GM23248 (cell line): ENCODE results near the gene PTPN20.

Experiments used
- EZH2 ChIP-seq: fragments of 200-600 bp; sonication (generic); IDR thresholded peaks from 2 replicates; pipeline ENCODE4 v1.6.1; 2018; ENCODE audit warnings: antibody characterized with exemption, mild to moderate bottlenecking; ENCODE audit not compliant: insufficient read depth, poor library complexity, severe bottlenecking
- EZH2phosphoT487 ChIP-seq: fragments of 200-600 bp; sonication (generic); IDR thresholded peaks from 2 replicates; pipeline ENCODE4 v1.6.1; 2018; ENCODE audit warnings: antibody characterized with exemption, moderate library complexity, mild to moderate bottlenecking, low read depth; ENCODE audit not compliant: insufficient read depth

- TF ChIP-seq EZH2 = no peak
- no peak for TF ChIP-seq EZH2phosphoT487
Measured at GRCh38 chr10:47036771-47037170, 125.5 kb downstream of the PTPN20 start.
